Neural progenitor cell (in vitro differentiated cells): ENCODE results near the gene CRYM. TPM values are rescaled to one million over a fixed set of nuclear protein-coding genes. Genes with fewer than 3 reads are reported as not detected.

ENCODE experiments used
- DNase-seq: peaks from one replicate; pipeline ENCODE4 v3.0.0-alpha.2; 2016; ENCODE audit warnings: low spot score
- H2AFZ ChIP-seq: fragments of 200-600 bp; sonication (generic); replicated peaks from 2 replicates; pipeline ENCODE4 v1.6.1; 2016; ENCODE audit warnings: antibody characterized with exemption
- H3F3A ChIP-seq: fragments of 200-600 bp; sonication (generic); 2 replicates; pipeline ENCODE4 v1.6.1; 2016; ENCODE audit warnings: antibody characterized with exemption, low read depth
- H3K27ac ChIP-seq: fragments of 200-600 bp; sonication (generic); 2 replicates; pipeline ENCODE4 v1.5.1; 2016; ENCODE audit warnings: mild to moderate bottlenecking
- H3K27me3 ChIP-seq: fragments of 200-600 bp; sonication (generic); 2 replicates; pipeline ENCODE4 v1.6.1; 2016; ENCODE audit warnings: mild to moderate bottlenecking, moderate library complexity
- H3K36me3 ChIP-seq: fragments of 200-600 bp; sonication (generic); 2 replicates; pipeline ENCODE4 v1.5.1; 2016
- H3K4me1 ChIP-seq: fragments of 200-600 bp; sonication (generic); 2 replicates; pipeline ENCODE4 v1.6.1; 2016; ENCODE audit warnings: mixed run types
- H3K4me2 ChIP-seq: fragments of 200-600 bp; sonication (generic); 2 replicates; pipeline ENCODE4 v1.6.1; 2016
- H3K4me3 ChIP-seq: fragments of 200-600 bp; sonication (generic); 2 replicates; pipeline ENCODE4 v1.5.1; 2016
- H3K79me2 ChIP-seq: fragments of 200-600 bp; sonication (generic); 2 replicates; pipeline ENCODE4 v1.6.1; 2016; ENCODE audit warnings: low read depth
- H3K9ac ChIP-seq: fragments of 200-600 bp; sonication (generic); 2 replicates; pipeline ENCODE4 v1.6.1; 2016
- H3K9me3 ChIP-seq: fragments of 200-600 bp; sonication (generic); 2 replicates; pipeline ENCODE4 v1.5.1; 2016; ENCODE audit warnings: low read depth
- H4K20me1 ChIP-seq: fragments of 200-600 bp; sonication (generic); 2 replicates; pipeline ENCODE4 v1.6.1; 2016; ENCODE audit warnings: low read depth
- H3K27ac Mint-ChIP-seq: 3 replicates; pipeline ENCODE4 v1.8.0; 2021; ENCODE audit warnings: mixed read lengths
- H3K27me3 Mint-ChIP-seq: 2 replicates; pipeline ENCODE4 v1.8.0; 2022; ENCODE audit warnings: low read depth, mild to moderate bottlenecking, inconsistent platforms, moderate library complexity, mixed read lengths; ENCODE audit not compliant: insufficient read depth
- H3K36me3 Mint-ChIP-seq: 3 replicates; pipeline ENCODE4 v1.8.0; 2021; ENCODE audit warnings: mixed read lengths
- H3K4me1 Mint-ChIP-seq: 3 replicates; pipeline ENCODE4 v1.8.0; 2021; ENCODE audit warnings: mixed read lengths
- H3K4me3 Mint-ChIP-seq: 3 replicates; pipeline ENCODE4 v1.8.0; 2021; ENCODE audit warnings: mild to moderate bottlenecking, moderate library complexity, mixed read lengths
- H3K9me3 Mint-ChIP-seq: 3 replicates; pipeline ENCODE4 v1.8.0; 2020; ENCODE audit warnings: mixed read lengths
- EZH2 ChIP-seq: fragments of 200-600 bp; sonication (generic); IDR thresholded peaks from 2 replicates; pipeline ENCODE4 v1.6.1; 2017; ENCODE audit warnings: antibody characterized with exemption, mild to moderate bottlenecking, moderate library complexity
- EZH2phosphoT487 ChIP-seq: fragments of 200-600 bp; sonication (generic); IDR thresholded peaks from 2 replicates; pipeline ENCODE4 v1.6.1; 2017; ENCODE audit warnings: antibody characterized with exemption
- total RNA-seq: library from RNA; depleted of rRNA; stranded (reverse); fragments of >200 nt; gene quantifications from 2 replicates; pipeline ENCODE4 v1.2.3, GENCODE V29; 2015; ENCODE audit warnings: low replicate concordance
- TF ChIP-seq, protein P1 (sequence below): fragments of 200-600 bp; sonication (generic); IDR thresholded peaks from 2 replicates; pipeline ENCODE4 v1.5.1; 2017; ENCODE audit warnings: antibody characterized with exemption, mild to moderate bottlenecking

CRYM gene
- total RNA-seq, 1 donor from 2014 or later: 0.36 TPM

- H3K4me2 ChIP-seq: peak overlapping the region; percentile 56
- no peak overlapping the region for H3K27ac Mint-ChIP-seq
- peaks cover 2% of the 10 kb centered on the region for H3K27me3 Mint-ChIP-seq
- no peaks in the 10 kb centered on the region for H3F3A ChIP-seq
- no peaks in the 10 kb centered on the region for H4K20me1 ChIP-seq
- H3K36me3 ChIP-seq: no peaks in the 10 kb centered on the region
- peaks cover 11% of the 10 kb centered on the region for H3K4me1 ChIP-seq
- no peak overlapping the region for H3K27ac ChIP-seq
- no peak overlapping the region for H3K9ac ChIP-seq
- no peaks in the 10 kb centered on the region for H3K36me3 Mint-ChIP-seq
- no peaks in the 10 kb centered on the region for H3K9me3 Mint-ChIP-seq
- H3K27me3 ChIP-seq: no peaks in the 10 kb centered on the region
- no peak for DNase-seq
- H3K9me3 ChIP-seq: no peaks in the 10 kb centered on the region
- H3K4me3 ChIP-seq: no peak overlapping the region
- TF ChIP-seq EZH2 (no peak), EZH2phosphoT487 (no peak)
- TF ChIP-seq, protein P1, sequence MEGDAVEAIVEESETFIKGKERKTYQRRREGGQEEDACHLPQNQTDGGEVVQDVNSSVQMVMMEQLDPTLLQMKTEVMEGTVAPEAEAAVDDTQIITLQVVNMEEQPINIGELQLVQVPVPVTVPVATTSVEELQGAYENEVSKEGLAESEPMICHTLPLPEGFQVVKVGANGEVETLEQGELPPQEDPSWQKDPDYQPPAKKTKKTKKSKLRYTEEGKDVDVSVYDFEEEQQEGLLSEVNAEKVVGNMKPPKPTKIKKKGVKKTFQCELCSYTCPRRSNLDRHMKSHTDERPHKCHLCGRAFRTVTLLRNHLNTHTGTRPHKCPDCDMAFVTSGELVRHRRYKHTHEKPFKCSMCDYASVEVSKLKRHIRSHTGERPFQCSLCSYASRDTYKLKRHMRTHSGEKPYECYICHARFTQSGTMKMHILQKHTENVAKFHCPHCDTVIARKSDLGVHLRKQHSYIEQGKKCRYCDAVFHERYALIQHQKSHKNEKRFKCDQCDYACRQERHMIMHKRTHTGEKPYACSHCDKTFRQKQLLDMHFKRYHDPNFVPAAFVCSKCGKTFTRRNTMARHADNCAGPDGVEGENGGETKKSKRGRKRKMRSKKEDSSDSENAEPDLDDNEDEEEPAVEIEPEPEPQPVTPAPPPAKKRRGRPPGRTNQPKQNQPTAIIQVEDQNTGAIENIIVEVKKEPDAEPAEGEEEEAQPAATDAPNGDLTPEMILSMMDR: no peak
- no peaks in the 10 kb centered on the region for H3K79me2 ChIP-seq
- H3K4me1 Mint-ChIP-seq: peaks cover 6% of the 10 kb centered on the region
- H2AFZ ChIP-seq: no peak overlapping the region
- no peak overlapping the region for H3K4me3 Mint-ChIP-seq
Measured at GRCh38 chr16:21228361-21228872, 49.7 kb downstream of the CRYM start.

- Histone ChIP-seq H3K9me3 (no peaks in the 10 kb centered on the region), H2AFZ (no peak overlapping the region), H3K9ac (no peak overlapping the region), H4K20me1 (no peaks in the 10 kb centered on the region), H3K27me3 (no peaks in the 10 kb centered on the region), H3K79me2 (no peaks in the 10 kb centered on the region), H3K36me3 (no peaks in the 10 kb centered on the region), H3K4me3 (no peak overlapping the region), H3F3A (peaks cover 2% of the 10 kb centered on the region), H3K4me1 (peaks cover 15% of the 10 kb centered on the region), H3K27ac (no peak overlapping the region), H3K4me2 (peak overlapping the region; percentile 56)
- TF ChIP-seq EZH2phosphoT487: no peak
- TF ChIP-seq, protein P1: no peak
- TF ChIP-seq EZH2: no peak
- no peaks in the 10 kb centered on the region for H3K9me3 Mint-ChIP-seq
- no peak overlapping the region for H3K4me3 Mint-ChIP-seq
- H3K36me3 Mint-ChIP-seq: no peaks in the 10 kb centered on the region
- peaks cover 2% of the 10 kb centered on the region for H3K27me3 Mint-ChIP-seq
- H3K4me1 Mint-ChIP-seq: peaks cover 8% of the 10 kb centered on the region
- peak; percentile 16 for DNase-seq
- no peak overlapping the region for H3K27ac Mint-ChIP-seq
Measured at GRCh38 chr16:21227866-21228265, 50.2 kb downstream of the CRYM start.

- H3K27ac ChIP-seq: no peak overlapping the region
- peaks cover 8% of the 10 kb centered on the region for H3F3A ChIP-seq
- no peak overlapping the region for H3K9ac ChIP-seq
- no peaks in the 10 kb centered on the region for H3K9me3 Mint-ChIP-seq
- H2AFZ ChIP-seq: peak overlapping the region; percentile 3
- no peak for DNase-seq
- no peaks in the 10 kb centered on the region for H4K20me1 ChIP-seq
- no peak overlapping the region for H3K27ac Mint-ChIP-seq
- H3K4me3 ChIP-seq: no peak overlapping the region
- TF ChIP-seq EZH2phosphoT487: no peak
- no peaks in the 10 kb centered on the region for H3K79me2 ChIP-seq
- no peaks in the 10 kb centered on the region for H3K36me3 Mint-ChIP-seq
- H3K4me1 ChIP-seq: peaks cover 18% of the 10 kb centered on the region
- no peaks in the 10 kb centered on the region for H3K9me3 ChIP-seq
- H3K4me2 ChIP-seq: no peak overlapping the region
- no peaks in the 10 kb centered on the region for H3K27me3 ChIP-seq
- peaks cover 17% of the 10 kb centered on the region for H3K4me1 Mint-ChIP-seq
- peaks cover 2% of the 10 kb centered on the region for H3K27me3 Mint-ChIP-seq
- no peaks in the 10 kb centered on the region for H3K36me3 ChIP-seq
- no peak overlapping the region for H3K4me3 Mint-ChIP-seq
Measured at GRCh38 chr16:21226749-21227148, 51.3 kb downstream of the CRYM start.

DNA sequence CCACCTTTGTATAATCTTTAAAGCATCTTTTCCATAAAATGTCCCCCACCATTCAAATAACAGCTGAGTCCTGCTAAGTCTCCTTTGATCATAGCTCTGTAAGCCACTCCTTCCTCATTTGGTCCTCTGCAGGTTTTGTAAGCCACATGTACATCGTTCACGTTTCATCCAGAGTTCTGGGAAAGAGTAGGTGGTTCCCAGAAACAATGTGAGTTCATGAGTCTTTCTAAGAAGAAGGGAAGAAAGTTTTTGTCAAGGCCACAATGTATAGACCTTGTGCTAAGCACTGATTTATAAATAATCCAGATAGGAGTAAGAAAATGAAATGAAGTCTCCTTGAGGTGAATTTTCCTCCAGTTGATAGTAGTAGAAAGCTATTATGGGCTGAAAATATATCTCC lies 53.3 kb downstream of the CRYM start:
- H3K4me1 Mint-ChIP-seq: peaks cover 20% of the 10 kb centered on the region
- H3K27me3 Mint-ChIP-seq: peaks cover 2% of the 10 kb centered on the region
- Histone ChIP-seq H4K20me1 (no peaks in the 10 kb centered on the region), H3K4me3 (no peak overlapping the region), H3K4me1 (peaks cover 18% of the 10 kb centered on the region), H3K36me3 (no peaks in the 10 kb centered on the region), H3K9me3 (no peaks in the 10 kb centered on the region), H3K27ac (no peak overlapping the region), H3K79me2 (no peaks in the 10 kb centered on the region), H3K27me3 (no peaks in the 10 kb centered on the region), H2AFZ (no peak overlapping the region), H3K9ac (no peak overlapping the region), H3F3A (peaks cover 8% of the 10 kb centered on the region), H3K4me2 (no peak overlapping the region)
- no peak for TF ChIP-seq EZH2phosphoT487
- TF ChIP-seq EZH2: no peak
- TF ChIP-seq, protein P1: no peak
- no peak overlapping the region for H3K27ac Mint-ChIP-seq
- no peaks in the 10 kb centered on the region for H3K36me3 Mint-ChIP-seq
- no peak overlapping the region for H3K4me3 Mint-ChIP-seq
- H3K9me3 Mint-ChIP-seq: peaks cover 2% of the 10 kb centered on the region
- no peak for DNase-seq
